Neural progenitor cell (in vitro differentiated cells): Measurements from ENCODE around the gene MIPEP.

ENCODE experiments used
- EZH2 ChIP-seq: fragments of 200-600 bp; sonication (generic); IDR thresholded peaks from 2 replicates; pipeline ENCODE4 v1.6.1; 2017; ENCODE audit warnings: antibody characterized with exemption, mild to moderate bottlenecking, moderate library complexity
- EZH2phosphoT487 ChIP-seq: fragments of 200-600 bp; sonication (generic); IDR thresholded peaks from 2 replicates; pipeline ENCODE4 v1.6.1; 2017; ENCODE audit warnings: antibody characterized with exemption
- TF ChIP-seq, protein P1 (sequence below): fragments of 200-600 bp; sonication (generic); IDR thresholded peaks from 2 replicates; pipeline ENCODE4 v1.5.1; 2017; ENCODE audit warnings: antibody characterized with exemption, mild to moderate bottlenecking

DNA sequence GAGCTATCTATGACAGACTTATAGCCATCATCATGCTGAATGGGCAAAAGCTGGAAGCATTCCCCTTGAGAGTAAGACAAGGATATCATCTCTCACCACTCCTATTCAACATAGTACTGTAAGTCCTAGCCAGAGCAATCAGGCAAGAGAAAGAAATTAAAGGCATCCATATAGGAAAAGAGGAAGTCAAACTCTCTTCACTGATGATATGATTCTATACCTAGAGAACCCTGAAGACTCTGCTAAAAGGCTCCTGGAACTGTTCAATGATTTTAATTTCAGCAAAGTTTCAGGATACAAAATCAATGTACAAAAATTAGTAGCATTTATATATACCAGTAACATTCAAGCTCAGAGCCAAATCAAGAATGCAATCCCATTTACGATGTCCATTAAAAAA, 29.8 kb upstream of the MIPEP start:
- TF ChIP-seq EZH2 (no peak), EZH2phosphoT487 (no peak)
- TF ChIP-seq, protein P1, sequence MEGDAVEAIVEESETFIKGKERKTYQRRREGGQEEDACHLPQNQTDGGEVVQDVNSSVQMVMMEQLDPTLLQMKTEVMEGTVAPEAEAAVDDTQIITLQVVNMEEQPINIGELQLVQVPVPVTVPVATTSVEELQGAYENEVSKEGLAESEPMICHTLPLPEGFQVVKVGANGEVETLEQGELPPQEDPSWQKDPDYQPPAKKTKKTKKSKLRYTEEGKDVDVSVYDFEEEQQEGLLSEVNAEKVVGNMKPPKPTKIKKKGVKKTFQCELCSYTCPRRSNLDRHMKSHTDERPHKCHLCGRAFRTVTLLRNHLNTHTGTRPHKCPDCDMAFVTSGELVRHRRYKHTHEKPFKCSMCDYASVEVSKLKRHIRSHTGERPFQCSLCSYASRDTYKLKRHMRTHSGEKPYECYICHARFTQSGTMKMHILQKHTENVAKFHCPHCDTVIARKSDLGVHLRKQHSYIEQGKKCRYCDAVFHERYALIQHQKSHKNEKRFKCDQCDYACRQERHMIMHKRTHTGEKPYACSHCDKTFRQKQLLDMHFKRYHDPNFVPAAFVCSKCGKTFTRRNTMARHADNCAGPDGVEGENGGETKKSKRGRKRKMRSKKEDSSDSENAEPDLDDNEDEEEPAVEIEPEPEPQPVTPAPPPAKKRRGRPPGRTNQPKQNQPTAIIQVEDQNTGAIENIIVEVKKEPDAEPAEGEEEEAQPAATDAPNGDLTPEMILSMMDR = no peak
